GM12878 (cell line): ENCODE measurements around the gene TSLP. TPM values are rescaled to one million over a fixed set of nuclear protein-coding genes. Genes with fewer than 3 reads are reported as not detected.

ENCODE experiments used
- ATAC-seq: fragments of 200-7000 bp; cut with Tn5 transposase; 3 replicates; pipeline ENCODE4 v1.9.1; 2020; ENCODE audit warnings: mild to moderate bottlenecking, moderate library complexity
- BruUV-seq: library from RNA; stranded (reverse); fragments of 400-500 nt; replicated peaks from 2 replicates; lab custom pipeline; 2021; lab: Mats Ljungman, UMichigan
- CTCF ChIA-PET: fragments of 300-600 bp; sonication (Branson Sonifier 250); formaldehyde crosslinking; extraction: SDS; loops from one replicate; lab custom pipeline; 2021; ENCODE audit warnings: inconsistent platforms; lab: Yijun Ruan, JAX
- POLR2A ChIA-PET: fragments of 350-600 bp; formaldehyde crosslinking; extraction: SDS; loops from one replicate; lab custom pipeline; 2021; ENCODE audit warnings: inconsistent platforms; lab: Charles Lee
- RAD21 ChIA-PET: fragments of 300-600 bp; sonication (Branson Sonifier 250); formaldehyde crosslinking; loops from one replicate; lab custom pipeline; 2023; ENCODE audit warnings: antibody characterized with exemption; ENCODE audit not compliant: unreplicated experiment; lab: Charles Lee
- SMC1A ChIA-PET: fragments of 300-600 bp; sonication (Branson Sonifier 250); formaldehyde crosslinking; loops from one replicate; lab custom pipeline; 2023; ENCODE audit not compliant: unreplicated experiment, uncharacterized antibody; lab: Charles Lee
- DNase-seq: peaks from one replicate; pipeline ENCODE4 v3.0.0-alpha.2; 2011; ENCODE audit warnings: low read depth, low spot score
- FAIRE-seq: peaks from 3 replicates; lab custom pipeline; 2011; peaks lifted over from hg19 to GRCh38; lab: Jason Lieb, UNC
- H2AFZ ChIP-seq: 2 replicates; pipeline ENCODE4 v1.6.0; 2011; ENCODE audit warnings: low read depth, low read length, control low read depth; ENCODE audit not compliant: control insufficient read depth
- H3K27ac ChIP-seq: 2 replicates; pipeline ENCODE4 v1.5.1; 2011; ENCODE audit warnings: control low read depth; ENCODE audit not compliant: control insufficient read depth, insufficient read depth
- H3K27me3 ChIP-seq, 2 experiments: replicated peaks in 1 of 2; 2 replicates each; pipeline versions ENCODE4 v1.6.0 to v1.6.1; 2011; ENCODE audit warnings: low read length in 1 of 2; ENCODE audit not compliant: control insufficient read depth in 2 of 2, insufficient read depth in 2 of 2
- H3K36me3 ChIP-seq, 2 experiments: 2 replicates each; pipeline ENCODE4 v1.5.1; 2011; ENCODE audit warnings: low read length in 1 of 2; ENCODE audit not compliant: control insufficient read depth in 2 of 2, insufficient read depth in 2 of 2
- H3K4me1 ChIP-seq: 2 replicates; pipeline ENCODE4 v1.6.1; 2011; ENCODE audit warnings: mild to moderate bottlenecking, low read length, moderate library complexity, mixed read lengths; ENCODE audit not compliant: control insufficient read depth, insufficient read depth
- H3K4me2 ChIP-seq: 2 replicates; pipeline ENCODE4 v1.6.0; 2011; ENCODE audit warnings: control low read depth; ENCODE audit not compliant: control insufficient read depth, insufficient read depth
- H3K4me3 ChIP-seq: fragments of 200-600 bp; sonication (generic); 2 replicates; pipeline ENCODE4 v1.5.1; 2016
- H3K79me2 ChIP-seq: 2 replicates; pipeline ENCODE4 v1.6.0; 2011; ENCODE audit warnings: low read length; ENCODE audit not compliant: control insufficient read depth, insufficient read depth
- H3K9ac ChIP-seq: 2 replicates; pipeline ENCODE4 v1.8.0; 2011; ENCODE audit warnings: low read length, control low read depth, mixed read lengths; ENCODE audit not compliant: control insufficient read depth, insufficient read depth
- H3K9me3 ChIP-seq: replicated peaks from 3 replicates; pipeline ENCODE4 v1.5.1; 2011; ENCODE audit warnings: mild to moderate bottlenecking, low read length; ENCODE audit not compliant: control insufficient read depth, insufficient read depth
- H4K20me1 ChIP-seq: 2 replicates; pipeline ENCODE4 v1.6.0; 2011; ENCODE audit not compliant: control insufficient read depth, insufficient read depth
- CHD1 ChIP-seq: IDR thresholded peaks from 2 replicates; pipeline ENCODE4 v1.6.1; 2012; ENCODE audit warnings: low read depth, low read length, improper control_type of control experiment
- CHD4 ChIP-seq: fragments of 200-600 bp; sonication (generic); IDR thresholded peaks from 2 replicates; pipeline ENCODE4 v1.6.1; 2016; ENCODE audit warnings: mild to moderate bottlenecking
- EGR1 ChIP-seq, 2 experiments: IDR thresholded peaks; 1 replicate in 1 of 2; 2 replicates in 1 of 2; pipeline ENCODE4 v1.6.1; 2011 to 2012; ENCODE audit warnings: low read depth in 2 of 2, low read length in 2 of 2, borderline replicate concordance in 1 of 2, mild to moderate bottlenecking in 1 of 2, moderate library complexity in 1 of 2
- IKZF1 ChIP-seq: fragments of 450-650 bp; conservative IDR thresholded peaks from 2 replicates; pipeline ENCODE4 v1.6.1; 2017; ENCODE audit warnings: antibody characterized with exemption, mild to moderate bottlenecking
- IKZF2 ChIP-seq, 2 experiments: fragments of 450-650 bp; IDR thresholded peaks; 2 replicates each; pipeline ENCODE4 v1.6.1; 2017; ENCODE audit warnings: mild to moderate bottlenecking in 2 of 2, moderate library complexity in 2 of 2
- JUNB ChIP-seq: IDR thresholded peaks from 2 replicates; pipeline ENCODE4 v1.6.1; 2016; ENCODE audit warnings: antibody characterized with exemption, mild to moderate bottlenecking
- SREBF1 ChIP-seq: IDR thresholded peaks from 2 replicates; pipeline ENCODE4 v1.6.1; 2012; ENCODE audit warnings: mild to moderate bottlenecking, low read length
- TBL1XR1 ChIP-seq: IDR thresholded peaks from 2 replicates; pipeline ENCODE4 v1.6.1; 2012; ENCODE audit warnings: low read depth, low read length, improper control_type of control experiment
- TCF12 ChIP-seq: IDR thresholded peaks from 2 replicates; pipeline ENCODE4 v1.6.1; 2011; ENCODE audit warnings: low read depth, mild to moderate bottlenecking, low read length
- ZNF207 ChIP-seq: fragments of 450-650 bp; IDR thresholded peaks from 2 replicates; pipeline ENCODE4 v1.6.1; 2014; ENCODE audit warnings: antibody characterized with exemption, mild to moderate bottlenecking, borderline replicate concordance
- ZNF274 ChIP-seq: IDR thresholded peaks from one replicate; pipeline ENCODE4 v1.8.0; 2011; ENCODE audit not compliant: insufficient read length, insufficient read depth
- WGBS: methylation state at CpG from one replicate; pipeline ENCODE4 v1.1.6; 2016; ENCODE audit warnings: low lambda C conversion rate; ENCODE audit not compliant: insufficient replicate concordance, insufficient coverage; ENCODE audit errors: missing lambda C conversion rate; 5-methylcytosine and 5-hydroxymethylcytosine counted together
- in situ Hi-C: fragments of 300-500 bp; cut with MboI; formaldehyde crosslinking; loops from 9 replicates; pipeline ENCODE4 v1.14.3; 2018; ENCODE audit warnings: mixed read lengths
- intact Hi-C: fragments of 100-400 bp; cut with micrococcal nuclease; formaldehyde crosslinking; loops from one replicate; pipeline ENCODE4 v1.14.2; 2022; ENCODE audit not compliant: unreplicated experiment
- polyA plus RNA-seq, 11 experiments: library from polyadenylated mRNA; depleted of rRNA in 4 of 11; unstranded in 6 of 11; stranded (reverse) in 5 of 11; fragments of >200 nt; fragmentation: Nextera tagmentation in 4 of 11; fragmentation: Illumina TruSeq in 1 of 11; extraction: Ambion mirVana in 4 of 11; extraction: Trizol in 1 of 11; gene quantifications; 1 replicate in 1 of 11; 2 replicates in 10 of 11; pipeline versions ENCODE4 v1.2.1 to v1.2.3, GENCODE V29; 2011 to 2016; ENCODE audit warnings: inconsistent platforms in 2 of 11, missing spikeins in 2 of 11, low read depth in 1 of 11
- total RNA-seq, 4 experiments: library from RNA; depleted of rRNA in 3 of 4; stranded (reverse); fragments of >200 nt in 3 of 4; fragmentation: Illumina TruSeq in 1 of 4; extraction: Trizol in 1 of 4; gene quantifications; 2 replicates each; pipeline versions ENCODE4 v1.2.1 to v1.2.3, GENCODE V29; 2013 to 2021
- TF ChIP-seq, protein P1 (sequence below): fragments of 450-650 bp; IDR thresholded peaks from 2 replicates; pipeline ENCODE4 v1.6.1; 2018; ENCODE audit warnings: mild to moderate bottlenecking, low read depth, moderate library complexity; ENCODE audit not compliant: partially characterized antibody

The TSLP gene
- total and polyA plus RNA-seq, 10 of the 15 experiments (the other 5 are each of a cell fraction or from before 2014, with no cell fraction given): 0.05 to 0.32 TPM; not detected in 8

DNA sequence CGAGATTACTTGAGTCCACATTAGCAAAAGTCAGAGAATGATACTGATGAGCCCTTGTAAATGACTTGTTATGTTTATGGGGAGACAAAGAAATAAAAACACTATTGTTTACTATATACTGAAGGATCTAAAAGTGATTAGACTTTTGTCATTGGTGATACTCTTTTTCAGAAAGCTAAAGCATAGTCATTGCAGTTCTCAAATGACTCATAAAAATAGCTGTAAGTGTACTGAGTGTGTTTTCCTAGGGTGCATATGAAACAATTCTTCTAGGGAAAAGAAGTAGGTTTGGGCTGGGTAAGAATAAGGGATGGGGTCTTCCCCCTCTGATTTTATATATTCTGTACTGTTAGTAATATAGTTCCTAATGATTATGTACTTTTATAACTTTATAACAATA is 53.3 kb downstream of the TSLP start:
- no peak for DNase-seq
- in situ Hi-C loops (no loop called here), intact Hi-C loops (no loop called here)
- ChIA-PET SMC1A (interaction anchor here (1.3 kb wide), 1 partner anchor 8 kb away, joined by 5 read pairs; no protein-coding TSS in a partner anchor), CTCF (interaction anchor here (1.1 kb wide), 1 partner anchor 33 kb away, joined by 3 read pairs; no protein-coding TSS in a partner anchor), RAD21 (no interaction called here), POLR2A (no interaction called here)
- Histone ChIP-seq H3K79me2 (no peaks in the 10 kb centered on the region), H3K4me3 (no peak overlapping the region), H2AFZ (no peak overlapping the region), H3K36me3 (peaks cover 0 to 13% of the 10 kb centered on the region in 2 experiments; a peak in 2 of 4 replicates), H3K9me3 (no peaks in the 10 kb centered on the region), H4K20me1 (no peaks in the 10 kb centered on the region), H3K4me2 (no peak overlapping the region), H3K4me1 (no peaks in the 10 kb centered on the region), H3K27ac (no peak overlapping the region), H3K9ac (no peak overlapping the region), H3K27me3 (no peaks in the 10 kb centered on the region)
- FAIRE-seq: no peak
- TF ChIP-seq CHD1: no peak
- peak; percentile 36; the same call in 1 of the 2 replicates for TF ChIP-seq JUNB
- ATAC-seq: no peak; the same call in 2 of the 3 replicates
- WGBS: 95% methylated on average over 1 of the region's 1 CpG
- no TSS peak for BruUV-seq

DNA sequence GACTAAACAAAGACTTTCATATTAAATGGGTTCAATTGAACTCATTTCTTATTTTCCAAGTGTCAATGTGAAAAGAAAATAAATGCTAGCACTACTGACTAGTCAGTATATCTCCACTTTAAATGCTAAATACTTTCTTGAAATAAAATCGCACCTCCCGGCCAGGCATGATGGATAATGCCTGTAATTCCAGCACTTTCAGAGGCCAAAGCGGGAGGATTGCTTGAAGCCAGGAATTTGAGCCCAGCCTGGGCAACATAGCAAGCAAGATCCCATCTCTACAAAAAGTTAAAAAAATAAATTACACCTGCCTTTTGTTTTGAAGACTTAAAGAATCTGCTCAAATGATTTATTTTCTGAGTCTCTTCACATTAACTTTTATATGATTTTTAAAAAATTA is 55.4 kb downstream of the TSLP start:
- H3K4me1 ChIP-seq: no peaks in the 10 kb centered on the region
- 96% methylated on average over 3 of the region's 3 CpGs for WGBS
- no peak overlapping the region for H2AFZ ChIP-seq
- no peak overlapping the region for H3K4me3 ChIP-seq
- ChIA-PET RAD21 (no interaction called here), CTCF (no interaction called here), SMC1A (no interaction called here)
- H3K9ac ChIP-seq: no peak overlapping the region
- H3K36me3 ChIP-seq: peaks cover 0 to 13% of the 10 kb centered on the region in 2 experiments; a peak in 3 of 4 replicates
- no peak for DNase-seq
- no TSS peak for BruUV-seq
- H3K4me2 ChIP-seq: no peak overlapping the region
- in situ Hi-C loops: no loop called here
- FAIRE-seq: no peak
- no peak for ATAC-seq
- intact Hi-C loops: no loop called here
- no peaks in the 10 kb centered on the region for H3K27me3 ChIP-seq
- H3K9me3 ChIP-seq: no peaks in the 10 kb centered on the region
- H4K20me1 ChIP-seq: no peaks in the 10 kb centered on the region
- no peak overlapping the region for H3K27ac ChIP-seq
- TF ChIP-seq ZNF207 (no peak), ZNF274 (no peak), IKZF1 (no peak), CHD4 (no peak), TCF12 (no peak), IKZF2 (IDR thresholded peaks at IDR 0.05) (no peak), TBL1XR1 (no peak), SREBF1 (no peak), EGR1 (IDR thresholded peaks at IDR 0.05; ENCODE audit: borderline replicate concordance in 1 of 2, low read depth in 2 of 2, low read length in 2 of 2) (no peak)
- TF ChIP-seq, protein P1, sequence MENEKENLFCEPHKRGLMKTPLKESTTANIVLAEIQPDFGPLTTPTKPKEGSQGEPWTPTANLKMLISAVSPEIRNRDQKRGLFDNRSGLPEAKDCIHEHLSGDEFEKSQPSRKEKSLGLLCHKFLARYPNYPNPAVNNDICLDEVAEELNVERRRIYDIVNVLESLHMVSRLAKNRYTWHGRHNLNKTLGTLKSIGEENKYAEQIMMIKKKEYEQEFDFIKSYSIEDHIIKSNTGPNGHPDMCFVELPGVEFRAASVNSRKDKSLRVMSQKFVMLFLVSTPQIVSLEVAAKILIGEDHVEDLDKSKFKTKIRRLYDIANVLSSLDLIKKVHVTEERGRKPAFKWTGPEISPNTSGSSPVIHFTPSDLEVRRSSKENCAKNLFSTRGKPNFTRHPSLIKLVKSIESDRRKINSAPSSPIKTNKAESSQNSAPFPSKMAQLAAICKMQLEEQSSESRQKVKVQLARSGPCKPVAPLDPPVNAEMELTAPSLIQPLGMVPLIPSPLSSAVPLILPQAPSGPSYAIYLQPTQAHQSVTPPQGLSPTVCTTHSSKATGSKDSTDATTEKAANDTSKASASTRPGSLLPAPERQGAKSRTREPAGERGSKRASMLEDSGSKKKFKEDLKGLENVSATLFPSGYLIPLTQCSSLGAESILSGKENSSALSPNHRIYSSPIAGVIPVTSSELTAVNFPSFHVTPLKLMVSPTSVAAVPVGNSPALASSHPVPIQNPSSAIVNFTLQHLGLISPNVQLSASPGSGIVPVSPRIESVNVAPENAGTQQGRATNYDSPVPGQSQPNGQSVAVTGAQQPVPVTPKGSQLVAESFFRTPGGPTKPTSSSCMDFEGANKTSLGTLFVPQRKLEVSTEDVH: no peak
- TF ChIP-seq, all 136 proteins: peak for 0
- no peaks in the 10 kb centered on the region for H3K79me2 ChIP-seq
- POLR2A ChIA-PET: no interaction called here
